Measurements from ENCODE around the gene PRDX5. TPM values are rescaled to one million over a fixed set of nuclear protein-coding genes. Genes with fewer than 3 reads are reported as not detected.

Gene PRDX5
- total and polyA plus RNA-seq, 2 donors (not counting 1 experiment from before 2014, with no cell fraction given): 50.4 to 95.5 TPM

- H3K4me1 ChIP-seq (ENCODE audit: control insufficient read depth in 2 of 2, insufficient read depth in 2 of 2, low read length in 2 of 2): peaks cover 12 to 33% of the 10 kb centered on the region in 2 donors
- peaks cover 19% of the 10 kb centered on the region for H4K20me1 ChIP-seq (ENCODE audit: control insufficient read depth, insufficient read depth, low read length, poor library complexity, severe bottlenecking)
- peaks cover 0 to 9% of the 10 kb centered on the region in 2 experiments for H3K36me3 ChIP-seq (replicated peaks in 1 of 2; ENCODE audit: control extremely low read depth in 1 of 2, control insufficient read depth in 1 of 2, extremely low read depth in 1 of 2, insufficient read depth in 2 of 2, low read length in 1 of 2)
- WGBS (ENCODE audit: insufficient coverage): under 1% methylated on average over 59 of the region's 71 CpGs
- peaks cover 21% of the 10 kb centered on the region for H3K4me1 Mint-ChIP-seq
- peak overlapping the region; percentile 98 for H3K4me3 Mint-ChIP-seq
- H3K27me3 Mint-ChIP-seq: peaks cover 2% of the 10 kb centered on the region
- H3K4me3 ChIP-seq (ENCODE audit: control extremely low read depth in 1 of 5, extremely low read depth in 1 of 5, insufficient read depth in 1 of 5, low read depth in 2 of 5, low read length in 4 of 5): peak overlapping the region; percentile 56 to 87 (median 79)
- H3K9me3 ChIP-seq (ENCODE audit: control extremely low read depth in 1 of 3, control insufficient read depth in 2 of 3, insufficient read depth in 1 of 3, low read length in 2 of 3): peaks cover 0 to 7% (median 0%) of the 10 kb centered on the region in 3 donors
- intact Hi-C loops (cut with micrococcal nuclease): loop anchor here (1.0 to 10.0 kb wide), 8 partner anchors 11 to 471 kb away; partner anchors contain the start of genes CCDC88B, DNAJC4, FKBP2 and GPR137
- DNase-seq: peak; percentile 84
- peaks cover 34% of the 10 kb centered on the region for H3K79me2 ChIP-seq (ENCODE audit: control insufficient read depth, insufficient read depth, low read length)
- CTCF ChIA-PET: interaction anchor here (2.2 to 5.8 kb wide), 8 partner anchors 11 to 101 kb away, joined by 6 to 243 read pairs (median 29); partner anchors contain the start of genes CCDC88B, FERMT3, PPP1R14B and PRDX5
- no peaks in the 10 kb centered on the region for H3K9me3 Mint-ChIP-seq (ENCODE audit: insufficient read depth)
- peak overlapping the region; percentile 84 for H3K9ac ChIP-seq (ENCODE audit: low read length)
- ATAC-seq (ENCODE audit: low read depth): peak; percentile 17
- H3K4me2 ChIP-seq (replicated peaks; ENCODE audit: low read depth, low read length, poor library complexity, severe bottlenecking): peak overlapping the region; percentile 76
- TF ChIP-seq CTCF (IDR thresholded peaks at IDR 0.05) (peak; percentile 39), EZH2 (IDR thresholded peaks at IDR 0.05; ENCODE audit: borderline replicate concordance, insufficient read depth, low read depth, low read length, poor library complexity, severe bottlenecking) (no peak)
- peak overlapping the region; percentile 95 for H3K27ac Mint-ChIP-seq
- peak overlapping the region; percentile 54 to 66 for H3K27ac ChIP-seq (ENCODE audit: low read length in 2 of 2)
- H2AFZ ChIP-seq (ENCODE audit: insufficient read depth, low read depth, low read length, poor library complexity, severe bottlenecking): peak overlapping the region; percentile 77
- POLR2A ChIA-PET: interaction anchor here (0.6 to 3.5 kb wide), 8 partner anchors 12 to 1698 kb away, joined by 3 to 21 read pairs (median 8); partner anchors contain the start of genes CCDC88B, FERMT3, FKBP2 and PRDX5
- H3K27me3 ChIP-seq (replicated peaks in 1 of 4; ENCODE audit: control extremely low read depth in 1 of 4, control insufficient read depth in 3 of 4, insufficient read depth in 4 of 4, low read length in 3 of 4): peaks cover 0 to 18% (median 4%) of the 10 kb centered on the region in 4 experiments
These were observed 12.0 kb upstream of the PRDX5 start for GRCh38 chr11:64305691-64306562.

Data from B cell (primary cell).